ENCODE data around the gene CASP8.

DNA sequence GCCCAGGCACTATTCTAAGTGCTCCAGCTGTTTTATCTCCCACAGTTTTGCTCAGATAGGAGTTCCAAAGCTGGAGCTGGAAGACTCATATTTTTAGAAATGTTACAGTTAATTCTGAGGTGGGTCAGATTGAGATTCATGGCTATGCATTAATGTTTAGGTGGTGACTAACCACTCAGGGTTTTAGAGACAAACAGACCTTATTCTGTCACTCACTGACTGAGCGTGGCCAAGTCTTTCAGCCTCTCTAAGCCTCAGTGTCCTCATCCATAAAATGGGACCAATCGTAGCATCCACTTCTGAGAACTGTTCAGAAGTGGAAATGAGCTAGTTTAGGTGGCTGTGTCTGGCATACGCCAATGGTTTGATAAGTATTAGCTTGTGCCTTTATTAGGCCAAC is 4.3 kb upstream of the CASP8 start:
- no peak for TF ChIP-seq EZH2 (IDR thresholded peaks at IDR 0.05; ENCODE audit: borderline replicate concordance, insufficient read depth, low read depth, low read length, poor library complexity, severe bottlenecking)
- TF ChIP-seq, protein P1, sequence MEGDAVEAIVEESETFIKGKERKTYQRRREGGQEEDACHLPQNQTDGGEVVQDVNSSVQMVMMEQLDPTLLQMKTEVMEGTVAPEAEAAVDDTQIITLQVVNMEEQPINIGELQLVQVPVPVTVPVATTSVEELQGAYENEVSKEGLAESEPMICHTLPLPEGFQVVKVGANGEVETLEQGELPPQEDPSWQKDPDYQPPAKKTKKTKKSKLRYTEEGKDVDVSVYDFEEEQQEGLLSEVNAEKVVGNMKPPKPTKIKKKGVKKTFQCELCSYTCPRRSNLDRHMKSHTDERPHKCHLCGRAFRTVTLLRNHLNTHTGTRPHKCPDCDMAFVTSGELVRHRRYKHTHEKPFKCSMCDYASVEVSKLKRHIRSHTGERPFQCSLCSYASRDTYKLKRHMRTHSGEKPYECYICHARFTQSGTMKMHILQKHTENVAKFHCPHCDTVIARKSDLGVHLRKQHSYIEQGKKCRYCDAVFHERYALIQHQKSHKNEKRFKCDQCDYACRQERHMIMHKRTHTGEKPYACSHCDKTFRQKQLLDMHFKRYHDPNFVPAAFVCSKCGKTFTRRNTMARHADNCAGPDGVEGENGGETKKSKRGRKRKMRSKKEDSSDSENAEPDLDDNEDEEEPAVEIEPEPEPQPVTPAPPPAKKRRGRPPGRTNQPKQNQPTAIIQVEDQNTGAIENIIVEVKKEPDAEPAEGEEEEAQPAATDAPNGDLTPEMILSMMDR (IDR thresholded peaks at IDR 0.05) = no peak

All from B cell (primary cell).